Stimulated activated naive CD8-positive, alpha-beta T cell treated with anti-CD3 and anti-CD28 coated beads, Interleukin-15, Interleukin-2, amounts not matched to agents 100 ng/mL and 50 ng/mL, for 24 hours (primary cell): ENCODE results near the gene FBXO4.

Source experiments
- H3K27ac Mint-ChIP-seq: one replicate; pipeline ENCODE4 v1.8.0; 2021; ENCODE audit warnings: mild to moderate bottlenecking, mixed read lengths
- H3K27me3 Mint-ChIP-seq: one replicate; pipeline ENCODE4 v1.8.0; 2021; ENCODE audit warnings: mixed read lengths
- H3K36me3 Mint-ChIP-seq: one replicate; pipeline ENCODE4 v1.8.0; 2021; ENCODE audit warnings: low read depth, mixed read lengths
- H3K4me1 Mint-ChIP-seq: one replicate; pipeline ENCODE4 v1.8.0; 2021; ENCODE audit warnings: low read depth, mixed read lengths
- H3K4me3 Mint-ChIP-seq: one replicate; pipeline ENCODE4 v1.8.0; 2021; ENCODE audit warnings: mild to moderate bottlenecking, mixed read lengths
- H3K9me3 Mint-ChIP-seq: one replicate; pipeline ENCODE4 v1.8.0; 2021; ENCODE audit warnings: mixed read lengths

FBXO4 gene

GRCh38 chr5:41983284-41983683, 58.2 kb downstream of the FBXO4 start:
- Mint-ChIP-seq H3K4me3 (no peak overlapping the region), H3K27me3 (peaks cover 24% of the 10 kb centered on the region), H3K9me3 (peaks cover 6% of the 10 kb centered on the region), H3K36me3 (no peaks in the 10 kb centered on the region), H3K4me1 (no peaks in the 10 kb centered on the region), H3K27ac (no peak overlapping the region)

GRCh38 chr5:41985945-41986695, 61.0 kb downstream of the FBXO4 start:
- no peak overlapping the region for H3K4me3 Mint-ChIP-seq
- peaks cover 6% of the 10 kb centered on the region for H3K9me3 Mint-ChIP-seq
- H3K36me3 Mint-ChIP-seq: no peaks in the 10 kb centered on the region
- no peaks in the 10 kb centered on the region for H3K4me1 Mint-ChIP-seq
- peaks cover 36% of the 10 kb centered on the region for H3K27me3 Mint-ChIP-seq
- H3K27ac Mint-ChIP-seq: no peak overlapping the region
